ENCODE results near the gene PIAS3. TPM values are rescaled to one million over a fixed set of nuclear protein-coding genes. Genes with fewer than 3 reads are reported as not detected.

Gene PIAS3
- total RNA-seq = 36.5 TPM

DNA sequence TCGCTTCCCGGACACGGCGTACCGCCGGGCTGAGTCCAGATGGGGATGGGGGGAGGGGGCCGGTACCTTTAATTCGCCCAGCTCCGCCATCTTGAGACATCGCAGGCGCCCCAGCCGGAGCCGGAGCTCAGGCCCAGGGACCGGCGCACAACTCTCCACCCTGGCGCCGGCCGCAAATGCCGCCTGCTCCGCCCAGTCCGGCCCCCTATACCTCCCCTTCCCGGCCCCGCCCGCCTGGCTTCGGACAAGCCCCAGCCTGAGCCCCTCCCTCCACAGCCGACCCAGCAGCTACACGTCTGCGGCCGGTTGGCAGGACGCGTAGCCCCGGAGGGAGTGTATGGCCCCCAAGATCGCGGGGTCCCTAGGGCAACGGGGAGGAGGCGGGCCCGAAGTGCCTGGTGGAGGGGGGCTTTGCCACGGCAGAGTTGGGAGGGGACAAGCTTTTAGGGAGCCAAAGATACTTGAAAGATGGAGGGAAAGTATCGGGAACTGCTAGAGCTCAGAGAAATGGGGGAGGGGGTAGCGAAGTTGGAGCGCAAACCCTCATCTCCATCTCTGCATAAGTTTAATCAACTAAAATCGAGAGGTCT, at the start of gene PIAS3:
PIAS3 (minus strand) TSS at position 181 of the 590 bp plus-strand sequence; CDS start at position 90, 91 bp downstream.
- DNase-seq (ENCODE audit: low spot score) = peak; percentile 94

DNA sequence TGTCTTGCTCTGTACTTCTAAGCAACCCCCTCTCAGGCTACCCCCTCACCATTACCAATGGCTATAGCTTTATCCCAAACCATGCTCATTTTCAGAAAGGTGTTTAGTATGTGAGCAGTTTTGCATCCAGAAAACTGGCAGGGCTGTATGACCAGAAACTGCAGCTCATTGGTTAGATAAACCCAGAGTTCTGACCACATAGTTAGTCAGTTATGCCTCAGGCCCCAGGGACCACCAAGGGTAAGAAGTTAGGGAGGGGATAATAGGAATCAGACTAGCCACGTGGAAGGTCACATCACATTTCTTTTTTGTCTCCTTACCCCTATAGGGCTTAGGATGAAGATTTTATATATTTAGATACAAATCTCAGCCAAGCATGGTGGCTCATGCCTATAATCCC, 49.8 kb upstream of the PIAS3 start:
- DNase-seq (ENCODE audit: low spot score) = no peak

DNA sequence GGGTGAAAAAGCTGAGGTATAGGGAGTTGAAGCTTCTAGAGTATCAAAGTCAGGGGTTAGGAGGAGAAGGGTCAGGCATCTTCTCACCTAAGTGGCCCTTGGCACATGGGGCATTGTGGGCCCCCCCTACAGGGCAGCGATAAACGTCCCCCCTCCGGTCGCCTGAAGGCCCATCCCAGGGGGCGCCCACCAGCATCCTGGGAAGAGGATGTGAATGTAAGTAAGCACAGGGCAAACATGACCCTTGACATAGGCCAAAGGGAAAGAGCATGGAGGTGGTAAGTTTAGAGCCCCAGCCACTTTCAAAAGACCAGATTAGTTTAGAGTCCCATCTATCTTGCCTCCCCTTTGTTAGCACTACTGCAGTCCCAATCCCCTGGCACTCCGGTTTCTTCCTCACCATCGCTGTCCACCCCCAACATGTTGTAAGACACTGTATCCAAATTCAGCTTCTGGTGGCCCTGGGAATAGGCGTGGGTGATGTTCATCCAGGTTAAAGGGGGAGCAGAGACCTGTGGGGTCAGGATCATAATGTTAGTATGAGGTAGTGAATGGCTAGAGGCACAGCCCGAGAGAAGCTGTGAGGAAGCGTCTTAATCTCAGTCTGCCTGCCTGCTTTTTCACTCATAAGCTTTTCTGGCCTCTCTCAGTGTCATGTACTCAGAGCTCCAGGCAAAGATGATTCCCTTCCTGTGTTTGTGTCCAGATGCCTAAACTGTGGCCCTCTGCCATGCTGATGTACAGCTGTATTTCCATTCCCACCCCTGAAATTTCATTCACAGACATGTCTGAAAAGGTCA, 48.3 kb upstream of the PIAS3 start:
- DNase-seq (ENCODE audit: low spot score) = no peak

DNA sequence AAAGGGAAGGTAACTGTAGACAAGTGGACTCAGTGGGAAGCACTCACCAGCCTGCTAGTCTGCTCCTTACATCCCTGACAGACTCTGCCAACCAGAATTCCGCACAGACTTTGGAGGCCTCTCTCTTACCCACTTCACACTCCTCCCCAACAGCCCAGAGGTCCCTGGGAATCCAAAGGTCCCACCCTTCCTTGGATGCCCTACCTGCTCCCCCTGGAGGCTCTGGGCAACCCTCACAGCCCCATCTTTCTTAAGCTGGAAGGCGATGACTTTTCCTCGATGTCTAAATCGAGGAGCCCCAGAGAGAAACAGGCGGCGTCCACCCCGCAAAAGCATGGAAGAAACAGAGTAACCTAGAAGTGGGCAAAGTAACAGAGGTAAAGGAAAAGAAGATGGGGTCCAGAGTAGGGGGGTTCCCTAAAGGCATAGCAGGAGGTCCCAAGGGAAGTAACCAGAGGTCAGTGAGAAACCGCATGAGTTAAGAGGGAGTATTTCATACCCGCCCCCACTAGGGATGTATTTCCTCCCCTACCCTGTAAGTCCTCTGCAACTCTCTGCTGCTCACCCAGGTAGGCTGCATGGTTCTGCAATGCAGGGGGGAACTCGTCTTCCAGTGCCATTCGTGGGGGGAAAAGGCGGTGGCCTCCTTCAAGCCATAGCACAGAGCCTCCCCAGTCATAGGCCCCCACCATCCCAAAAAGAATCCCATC, 42.6 kb upstream of the PIAS3 start:
- no peak for DNase-seq (ENCODE audit: low spot score)

DNA sequence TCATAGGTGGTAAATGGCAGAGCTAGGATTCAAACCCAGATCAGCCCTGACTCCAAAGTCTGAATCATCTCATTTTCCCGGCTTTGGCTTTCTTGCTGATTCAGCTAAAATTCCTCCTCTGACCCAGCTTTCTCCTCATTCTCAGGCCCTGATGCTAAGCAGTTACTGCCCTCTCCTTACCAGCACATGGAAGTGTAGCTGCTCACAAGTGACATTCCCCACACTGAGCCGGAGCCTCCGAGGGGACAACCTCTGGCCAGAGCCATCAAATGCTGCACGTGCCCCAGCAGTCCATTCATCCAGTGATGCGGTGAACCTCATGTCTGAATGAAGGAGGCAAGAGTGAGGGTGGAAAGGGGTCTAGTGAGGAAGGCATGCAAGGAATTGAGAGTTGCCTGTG, 39.9 kb upstream of the PIAS3 start:
- no peak for DNase-seq (ENCODE audit: low spot score)

DNA sequence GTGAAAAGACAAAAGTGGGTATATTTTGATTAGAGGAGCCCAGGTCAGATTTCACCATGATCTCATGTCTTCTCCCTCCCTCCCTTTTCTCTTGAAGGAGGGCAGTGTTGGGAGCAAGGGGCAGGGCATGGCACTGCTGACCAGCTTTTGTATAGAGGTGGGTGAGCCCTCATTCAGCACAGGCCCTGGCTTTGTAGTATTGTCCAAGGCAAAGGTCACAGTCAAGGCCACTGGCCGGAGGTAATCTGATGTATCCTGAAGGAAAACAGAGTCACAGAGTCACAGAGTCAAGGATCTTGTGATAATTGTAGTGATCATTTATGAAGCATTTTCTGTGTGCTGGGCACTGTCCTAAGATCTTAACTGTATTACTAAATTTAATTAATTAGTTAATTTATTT, 39.1 kb upstream of the PIAS3 start:
- no peak for DNase-seq (ENCODE audit: low spot score)

DNA sequence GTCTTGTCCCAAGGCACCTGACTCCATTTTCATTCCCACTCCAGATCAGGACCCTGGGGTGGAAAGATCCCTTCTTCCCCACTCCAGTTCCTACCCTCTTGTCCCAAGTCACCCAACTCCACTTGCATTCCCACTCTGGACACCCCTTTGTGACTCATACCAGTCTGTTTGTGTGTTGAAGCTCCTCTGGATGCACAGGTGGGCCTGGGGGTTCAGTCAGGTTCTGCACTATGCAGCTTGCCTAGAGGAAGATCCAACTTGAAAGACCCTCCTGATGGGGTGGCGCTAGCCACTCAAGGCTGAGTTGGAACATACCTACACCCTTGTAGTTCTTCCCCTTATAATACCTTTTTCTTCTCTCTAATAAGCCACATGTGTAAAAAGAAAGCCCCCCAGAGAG, 36.6 kb upstream of the PIAS3 start:
- DNase-seq (ENCODE audit: low spot score) = no peak

DNA sequence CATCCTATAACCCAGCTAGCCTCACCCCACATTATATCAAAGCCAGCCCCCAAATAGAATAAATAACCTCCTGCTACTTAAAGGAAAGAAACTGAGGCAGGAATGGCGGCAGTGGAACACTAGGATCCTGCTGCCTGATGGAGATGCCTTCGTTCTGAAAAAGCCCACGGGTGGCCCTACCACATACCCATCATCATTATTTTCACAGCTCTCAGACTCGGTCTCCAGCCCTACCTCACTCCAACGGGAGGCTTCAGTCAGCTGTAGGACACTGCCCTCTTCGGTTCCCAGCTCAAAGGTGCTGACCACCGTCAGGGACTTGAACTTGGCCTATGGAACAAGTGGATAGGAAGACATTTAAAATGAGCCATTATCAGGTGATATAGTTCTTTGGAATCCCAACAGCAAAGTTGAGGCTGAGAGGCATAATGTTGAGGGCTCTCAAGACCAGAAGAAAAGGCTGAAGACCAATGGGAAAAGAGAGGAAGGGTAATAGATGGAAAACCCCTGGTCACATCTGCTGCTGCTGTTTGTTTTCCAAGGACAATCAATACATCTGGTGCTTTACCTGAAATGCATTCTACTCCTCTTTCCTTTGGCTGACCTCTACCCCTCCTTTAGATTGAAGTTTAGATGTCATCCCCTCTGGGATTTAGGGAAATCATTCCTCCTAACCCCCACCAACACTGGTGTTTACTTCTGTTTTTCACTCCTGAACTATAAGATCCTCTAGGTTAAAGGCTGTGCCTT, 34.6 kb upstream of the PIAS3 start:
- DNase-seq (ENCODE audit: low spot score) = no peak

DNA sequence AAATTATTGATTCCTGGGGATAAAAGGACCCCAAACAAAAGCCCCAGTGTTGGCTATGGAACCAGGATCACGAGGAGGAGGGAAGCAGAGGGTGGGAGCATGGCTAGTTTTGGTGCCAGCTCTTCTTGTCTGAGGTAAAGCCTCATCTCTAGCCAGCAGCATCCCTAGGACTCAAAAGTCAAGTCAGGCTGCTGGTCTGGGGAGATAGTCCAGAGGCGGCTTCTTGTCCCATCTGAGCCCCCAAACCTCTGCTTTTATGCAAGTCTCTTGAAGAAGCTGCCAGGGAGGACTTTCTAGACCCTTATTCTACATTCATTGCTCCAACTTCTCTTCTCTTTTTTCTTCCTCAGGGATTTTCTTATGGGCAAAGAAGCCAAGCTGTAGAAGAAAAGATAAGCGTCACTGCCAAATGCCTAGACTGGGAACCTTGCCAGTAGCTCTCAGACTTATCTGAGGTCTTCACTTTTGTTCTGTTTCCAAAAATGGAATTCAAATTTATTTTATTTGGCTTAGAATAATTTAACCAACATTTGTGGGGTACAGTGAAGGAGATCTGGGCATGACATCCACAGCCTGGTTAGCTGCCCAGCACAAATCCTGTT, 33.7 kb upstream of the PIAS3 start:
- no peak for DNase-seq (ENCODE audit: low spot score)

DNA sequence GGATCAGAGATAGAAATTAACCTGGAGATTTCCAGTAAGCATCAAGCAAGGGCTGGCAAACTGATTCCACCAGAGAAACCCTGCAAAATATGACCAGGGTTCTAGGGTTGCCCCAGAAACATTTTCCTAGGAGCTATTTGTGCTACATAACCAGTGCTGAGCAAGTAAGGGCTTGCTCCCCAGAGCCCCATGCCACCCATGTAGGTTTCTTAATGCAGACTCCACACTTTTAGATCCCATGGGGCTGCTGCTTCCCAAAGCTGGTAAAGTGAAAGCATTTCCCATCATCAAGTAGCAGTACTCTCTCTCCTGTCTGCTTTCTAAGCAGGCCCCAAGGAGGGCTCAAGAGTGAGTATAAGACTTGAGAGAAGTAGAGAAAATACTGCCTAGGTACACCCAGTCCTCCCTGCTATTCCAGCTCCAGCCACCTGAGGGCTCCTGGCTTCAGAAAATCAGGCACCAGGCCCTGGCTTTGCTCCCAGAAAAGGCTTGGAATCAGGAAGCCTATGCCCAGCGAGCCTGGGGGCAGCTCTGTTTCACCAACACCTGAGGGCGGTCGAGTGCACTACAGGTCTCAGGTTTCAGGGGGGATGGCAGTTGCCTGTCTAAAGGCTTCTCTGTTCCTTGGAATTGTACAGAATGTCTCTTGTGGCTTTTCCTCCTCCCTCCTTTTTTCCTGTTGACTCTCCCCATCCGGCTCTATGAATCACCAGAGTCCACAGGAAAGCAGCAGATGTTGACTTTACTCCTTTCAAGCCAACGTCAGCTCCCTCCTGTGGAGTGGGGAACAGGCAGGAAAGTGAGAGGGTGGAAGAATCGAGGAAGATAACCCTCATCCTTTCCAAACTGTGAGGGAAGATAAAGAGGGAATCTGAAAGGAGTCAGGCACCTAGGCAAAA, 33.0 kb upstream of the PIAS3 start:
- peak; percentile 95 for DNase-seq (ENCODE audit: low spot score)

DNA sequence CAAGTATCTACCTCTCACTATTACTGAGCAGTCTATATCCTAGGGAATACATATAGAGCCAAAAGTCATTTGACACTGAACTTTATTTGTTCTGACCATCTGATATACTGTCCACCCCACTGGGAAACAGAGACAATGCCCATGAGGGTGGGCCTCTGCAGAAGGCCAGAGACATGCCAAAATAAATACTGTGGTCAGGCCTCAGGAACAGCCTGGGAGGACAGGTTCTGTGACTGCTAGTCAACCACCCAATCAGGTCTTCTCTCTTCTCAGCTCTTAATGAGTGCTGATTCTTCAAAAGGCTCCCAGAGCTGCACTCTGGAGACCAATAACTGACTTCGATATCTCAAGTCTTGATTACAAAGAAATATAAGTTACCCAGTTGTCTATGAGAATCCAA, 32.3 kb upstream of the PIAS3 start:
- peak; percentile 31 for DNase-seq (ENCODE audit: low spot score)

DNA sequence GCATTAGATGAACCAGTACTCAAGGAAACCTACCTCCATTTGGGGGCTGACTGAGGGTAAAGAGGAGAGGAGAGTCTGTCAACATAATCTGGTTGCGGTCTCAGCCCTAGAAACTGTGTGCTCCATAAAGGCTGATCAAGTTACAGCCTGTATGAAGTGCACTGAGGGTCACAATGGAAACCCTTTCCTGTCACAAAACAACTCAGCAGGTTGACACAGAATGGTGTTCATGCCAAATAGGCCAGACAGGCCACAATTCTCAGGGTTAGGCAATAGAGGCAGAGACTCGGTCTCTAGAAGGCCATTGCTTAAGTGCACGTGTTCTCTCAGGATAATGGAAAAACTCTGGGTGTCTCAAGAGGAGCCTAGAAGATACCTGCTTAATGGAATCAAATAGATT, 30.8 kb upstream of the PIAS3 start:
- DNase-seq (ENCODE audit: low spot score) = no peak

DNA sequence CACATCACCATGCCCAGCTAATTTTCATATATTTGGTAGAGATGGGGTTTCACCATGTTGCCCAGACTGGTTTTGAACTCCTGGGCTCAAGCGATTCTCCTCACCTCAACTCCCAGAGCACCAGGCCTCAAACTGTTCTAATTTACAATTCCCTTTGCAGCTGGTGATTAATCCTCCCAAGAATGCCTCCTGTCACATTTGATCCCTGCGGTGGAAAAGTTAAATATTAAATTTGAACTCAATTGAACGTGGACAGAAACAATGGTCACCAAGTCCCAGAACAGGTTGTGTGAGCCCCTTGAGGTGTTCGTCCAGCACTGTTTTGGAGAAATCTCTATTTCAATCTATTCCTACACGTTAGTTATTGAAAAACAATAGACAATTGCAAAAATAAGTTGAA, 28.8 kb upstream of the PIAS3 start:
- peak; percentile 34 for DNase-seq (ENCODE audit: low spot score)

DNA sequence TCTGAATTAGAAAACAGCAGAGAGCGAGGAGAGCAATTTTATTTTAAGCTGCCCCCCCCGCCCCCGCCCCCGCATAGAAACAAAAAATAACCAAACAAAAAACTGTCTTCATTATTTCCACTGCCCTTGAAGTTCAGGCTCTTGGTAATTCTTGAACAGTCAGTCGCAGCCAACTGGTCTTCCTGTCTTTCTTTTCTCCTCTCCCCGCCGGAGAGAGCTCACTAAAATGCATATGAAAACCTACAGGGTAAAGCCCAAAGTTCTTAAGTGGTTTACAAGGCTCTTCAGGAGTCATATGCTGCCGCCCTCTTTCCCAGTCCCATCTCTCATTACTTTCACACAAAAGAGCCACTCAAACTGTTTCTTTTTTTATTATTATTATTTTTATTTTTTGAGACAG, 27.9 kb upstream of the PIAS3 start:
- DNase-seq (ENCODE audit: low spot score) = no peak

DNA sequence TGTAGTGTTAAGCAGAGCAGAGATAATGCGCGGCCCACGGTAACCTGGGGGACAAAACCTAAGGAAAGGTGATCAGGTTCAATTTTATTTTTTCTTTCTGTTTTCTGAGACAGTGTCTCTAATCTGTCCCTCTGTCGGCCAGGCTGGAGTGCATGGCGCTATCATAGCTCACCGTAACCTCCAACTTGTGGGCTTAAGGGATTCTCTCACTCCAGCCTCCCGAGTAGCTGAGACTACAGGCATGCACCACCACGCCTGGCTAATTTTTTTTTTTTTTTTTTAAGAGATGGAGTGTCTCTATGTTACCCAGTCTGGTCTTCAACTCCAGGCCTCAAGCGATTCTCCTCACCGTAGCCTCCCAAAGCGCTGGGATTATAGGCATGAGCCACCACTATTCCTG, 27.5 kb upstream of the PIAS3 start:
- DNase-seq (ENCODE audit: low spot score) = no peak

DNA sequence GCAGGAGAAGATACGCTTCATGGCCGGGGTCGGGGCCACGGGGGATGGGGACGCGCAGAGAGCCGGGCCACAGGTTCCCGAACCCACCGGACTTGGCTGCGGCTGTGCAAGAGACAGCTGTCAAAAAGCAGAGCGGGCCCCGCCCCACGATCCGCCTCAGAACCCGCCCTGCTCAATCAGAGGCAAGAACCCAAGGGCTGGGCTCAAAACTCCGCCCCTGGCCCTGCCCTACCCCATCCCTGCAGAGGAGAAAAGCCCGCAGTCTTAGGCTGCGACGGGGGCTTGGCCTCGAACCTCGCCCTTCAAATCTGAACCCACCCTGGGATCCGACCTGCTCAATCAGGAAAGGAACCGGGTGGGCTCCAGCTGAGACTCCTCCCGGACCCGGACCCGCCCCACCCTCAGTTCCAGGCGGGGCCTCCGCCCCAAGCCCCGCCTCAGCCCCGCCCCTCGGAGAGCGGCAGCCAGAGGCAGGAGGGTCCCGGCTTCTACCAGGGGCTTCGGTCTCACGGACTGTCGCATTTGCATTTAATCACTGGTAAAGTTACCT, 26.9 kb upstream of the PIAS3 start, which contains the start of gene ANKRD35:
ANKRD35 (minus strand) TSS at position 129 of the 550 bp plus-strand sequence; CDS start at position 21, 108 bp downstream.
- DNase-seq (ENCODE audit: low spot score) = peak; percentile 78

DNA sequence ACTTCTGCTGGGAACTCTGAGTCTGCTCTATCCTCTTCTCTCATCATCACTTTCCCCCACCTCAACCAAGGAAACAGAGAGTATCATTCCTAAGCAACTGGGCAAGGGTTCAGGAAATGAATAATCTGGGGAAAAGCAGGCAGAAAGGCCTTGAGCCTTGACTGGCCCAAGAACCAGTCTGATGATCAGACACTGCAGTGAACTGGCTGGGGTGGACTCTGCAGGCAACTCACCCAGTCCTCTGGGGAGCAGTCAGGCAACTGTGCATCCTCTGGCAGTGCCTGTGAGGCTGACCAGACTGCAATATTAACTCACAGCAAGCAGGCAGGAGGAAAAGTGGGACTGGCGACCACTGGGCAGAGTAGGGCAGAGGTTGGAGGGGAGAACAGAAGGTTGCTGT, 25.8 kb upstream of the PIAS3 start:
- DNase-seq (ENCODE audit: low spot score) = no peak

DNA sequence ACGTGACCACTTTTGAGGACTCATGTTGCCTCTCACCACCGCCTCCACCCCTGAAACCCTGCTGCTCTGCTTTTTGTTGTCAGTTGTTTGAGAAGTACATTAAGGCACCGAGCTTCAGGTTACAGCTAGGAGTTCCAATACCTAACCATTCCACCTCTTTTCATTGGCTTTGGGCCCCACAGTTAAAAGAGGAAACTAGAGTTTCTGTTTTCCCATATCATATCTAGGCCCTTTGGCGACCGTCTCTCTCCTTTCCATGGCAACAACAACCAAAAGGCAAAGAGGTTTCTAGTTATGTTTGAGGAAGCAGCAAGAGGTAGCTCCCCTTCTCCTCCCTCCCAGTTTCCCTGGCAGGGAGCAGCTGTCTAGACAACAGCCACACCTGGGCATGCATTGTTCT, 20.9 kb upstream of the PIAS3 start:
- no peak for DNase-seq (ENCODE audit: low spot score)

DNA sequence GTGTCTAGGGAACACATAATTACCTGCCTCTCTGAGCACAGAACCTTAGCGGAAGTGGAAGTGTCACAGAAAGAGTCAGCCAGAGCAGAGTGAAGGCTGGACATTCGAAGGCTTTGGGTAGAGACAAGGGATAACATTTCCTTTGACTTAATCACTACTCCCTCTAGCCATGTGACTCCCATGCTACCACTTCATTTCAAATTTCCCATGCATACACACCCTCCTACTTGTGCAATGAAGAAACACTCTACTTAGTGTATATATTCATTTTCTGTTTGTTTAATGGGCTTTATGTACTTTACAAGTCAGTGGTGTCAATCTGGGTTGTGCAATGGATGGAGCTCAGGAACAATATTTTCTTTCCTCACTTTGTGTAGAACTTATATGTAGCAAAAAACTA, 19.8 kb upstream of the PIAS3 start:
- no peak for DNase-seq (ENCODE audit: low spot score)

DNA sequence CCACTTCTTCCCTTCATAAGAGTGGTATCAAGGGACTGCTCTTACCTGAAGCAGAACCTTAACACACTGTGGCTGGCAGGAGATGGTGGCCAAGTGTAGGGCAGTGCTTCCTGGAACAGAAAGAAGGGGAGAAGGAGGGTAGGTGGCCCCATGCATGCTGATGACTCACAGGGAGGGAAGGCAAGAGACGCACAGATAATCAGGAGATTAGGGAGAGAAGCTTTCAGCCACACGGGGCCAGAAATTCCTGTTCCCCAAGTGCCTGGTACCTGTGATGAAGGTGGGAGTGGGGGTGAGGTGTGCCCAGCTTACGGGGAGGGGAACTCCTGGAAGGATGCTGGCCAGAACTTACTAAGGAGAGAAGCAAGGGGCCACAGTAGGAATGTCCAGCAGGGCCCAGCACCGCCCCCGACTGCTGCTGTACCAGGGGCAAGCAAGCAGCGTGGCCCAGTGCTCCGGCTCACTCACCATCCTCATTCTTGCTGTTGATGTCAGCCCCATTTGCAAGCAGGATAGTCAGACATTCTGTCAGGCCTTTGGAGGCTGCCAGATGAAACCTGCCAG, 19.1 kb upstream of the PIAS3 start:
- DNase-seq (ENCODE audit: low spot score) = no peak
